GM18498 (cell line): Measurements from ENCODE around the gene GSTM4.
"Not testable (repeated sequence)": the region's sequence is repeated elsewhere in the genome, so short reads cannot be mapped to it uniquely, and the experiment has no call there.

Experiments used
- ATAC-seq: cut with Tn5 transposase; IDR thresholded peaks from one replicate; pipeline ENCODE4 v1.9.1; 2021; ENCODE audit warnings: mild to moderate bottlenecking, moderate library complexity; ENCODE audit not compliant: unreplicated experiment

The GSTM4 gene

GRCh38 chr1:109695138-109695537, 39.2 kb downstream of the GSTM4 start:
- not testable (repeated sequence) for ATAC-seq

GRCh38 chr1:109697066-109697465, 41.2 kb downstream of the GSTM4 start:
- ATAC-seq = no peak

GRCh38 chr1:109697861-109698260, 42.0 kb downstream of the GSTM4 start:
- not testable (repeated sequence) for ATAC-seq

- not testable (repeated sequence) for ATAC-seq
Observed at GRCh38 chr1:109702940-109703339, 47.0 kb downstream of the GSTM4 start.

GRCh38 chr1:109704173-109704572, 48.3 kb downstream of the GSTM4 start:
- ATAC-seq = no peak

GRCh38 chr1:109705411-109705810, 49.5 kb downstream of the GSTM4 start:
- ATAC-seq = no peak

GRCh38 chr1:109708949-109709348, 53.0 kb downstream of the GSTM4 start:
- not testable (repeated sequence) for ATAC-seq

GRCh38 chr1:109709822-109710221, 53.9 kb downstream of the GSTM4 start:
- not testable (repeated sequence) for ATAC-seq
